Body of pancreas (tissue), 4 donors: ENCODE measurements around the gene NCAM2. TPM values are rescaled to one million over a fixed set of nuclear protein-coding genes. Genes with fewer than 3 reads are reported as not detected.

ENCODE experiments used
- ATAC-seq: fragments of 150-250 bp; one replicate; pipeline ENCODE4 v1.9.1; 2016
- DNase-seq, 4 donors: peaks; one replicate each; pipeline ENCODE4 v3.0.0-alpha.2; 2019
- H3K27ac ChIP-seq, 4 donors: fragments of 200-600 bp; sonication (generic); 1 replicate in 3 of 4; 2 replicates in 1 of 4; pipeline versions ENCODE4 v1.5.1 to v1.6.1; 2016 to 2019; ENCODE audit warnings: mild to moderate bottlenecking in 1 of 4, mixed read lengths in 1 of 4, moderate library complexity in 1 of 4
- H3K27me3 ChIP-seq, 2 donors: fragments of 200-600 bp; sonication (generic); one replicate each; pipeline ENCODE4 v1.6.0; 2016; ENCODE audit warnings: mild to moderate bottlenecking in 1 of 2
- H3K36me3 ChIP-seq, 2 donors: fragments of 200-600 bp; sonication (generic); replicated peaks in 1 of 2; 2 replicates each; pipeline ENCODE4 v1.5.1; 2016; ENCODE audit warnings: low read depth in 2 of 2; ENCODE audit not compliant: insufficient read depth in 1 of 2
- H3K4me1 ChIP-seq: fragments of 200-600 bp; sonication (generic); one replicate; pipeline ENCODE4 v1.6.0; 2016
- H3K4me3 ChIP-seq, 2 donors: fragments of 200-600 bp; sonication (generic); 1 replicate in 1 of 2; 2 replicates in 1 of 2; pipeline ENCODE4 v1.5.1; 2016 to 2019
- H3K9me3 ChIP-seq, 3 donors: fragments of 200-600 bp; sonication (generic); 1 replicate in 2 of 3; 2 replicates in 1 of 3; pipeline ENCODE4 v1.5.1; 2016
- POLR2A ChIP-seq, 3 donors: fragments of 450-650 bp; IDR thresholded peaks; one replicate each; pipeline ENCODE4 v1.6.1; 2016; ENCODE audit warnings: antibody characterized with exemption in 3 of 3, mild to moderate bottlenecking in 2 of 3
- WGBS, 2 donors: methylation state at CpG; one replicate each; pipeline ENCODE4 v1.1.5; 2017; 5-methylcytosine and 5-hydroxymethylcytosine counted together
- intact Hi-C: fragments of 100-400 bp; cut with DNase I; formaldehyde crosslinking; loops from one replicate; pipeline ENCODE4 v1.15.1; 2023
- total RNA-seq, 2 donors: library from RNA; depleted of rRNA; stranded (reverse); fragments of >200 nt; gene quantifications; one replicate each; pipeline ENCODE4 v1.1.0, GENCODE V29; 2016
- TF ChIP-seq, protein P1 (sequence below), 7 experiments: fragments of 450-650 bp in 4 of 7; fragments of 200-600 bp in 3 of 7; sonication (generic) in 3 of 7; IDR thresholded peaks; one replicate each; pipeline ENCODE4 v1.5.1; 2016 to 2019; ENCODE audit warnings: antibody characterized with exemption in 7 of 7

Gene NCAM2
- total RNA-seq, 2 donors from 2014 or later: under 0.01 to 0.26 TPM

DNA sequence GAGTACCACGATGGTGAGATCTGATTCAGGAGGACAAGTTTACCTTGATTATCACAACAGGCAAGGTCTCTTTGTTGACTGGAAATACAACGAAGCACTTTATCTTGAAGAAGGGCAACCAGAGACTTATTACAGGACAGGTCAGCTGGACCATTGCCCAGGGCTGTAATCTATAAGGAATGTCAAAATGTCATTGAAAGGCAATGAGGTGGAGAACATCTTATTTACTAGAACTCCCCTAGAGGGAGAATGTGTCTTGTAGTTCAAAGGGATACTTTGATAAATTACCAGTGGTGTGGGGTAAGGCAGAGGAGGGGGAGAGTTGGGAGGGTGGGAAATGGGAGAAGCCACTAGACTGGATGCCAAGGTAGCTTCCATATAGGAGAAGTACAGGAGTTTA is 212.3 kb downstream of the NCAM2 start:
- TF ChIP-seq, protein P1, sequence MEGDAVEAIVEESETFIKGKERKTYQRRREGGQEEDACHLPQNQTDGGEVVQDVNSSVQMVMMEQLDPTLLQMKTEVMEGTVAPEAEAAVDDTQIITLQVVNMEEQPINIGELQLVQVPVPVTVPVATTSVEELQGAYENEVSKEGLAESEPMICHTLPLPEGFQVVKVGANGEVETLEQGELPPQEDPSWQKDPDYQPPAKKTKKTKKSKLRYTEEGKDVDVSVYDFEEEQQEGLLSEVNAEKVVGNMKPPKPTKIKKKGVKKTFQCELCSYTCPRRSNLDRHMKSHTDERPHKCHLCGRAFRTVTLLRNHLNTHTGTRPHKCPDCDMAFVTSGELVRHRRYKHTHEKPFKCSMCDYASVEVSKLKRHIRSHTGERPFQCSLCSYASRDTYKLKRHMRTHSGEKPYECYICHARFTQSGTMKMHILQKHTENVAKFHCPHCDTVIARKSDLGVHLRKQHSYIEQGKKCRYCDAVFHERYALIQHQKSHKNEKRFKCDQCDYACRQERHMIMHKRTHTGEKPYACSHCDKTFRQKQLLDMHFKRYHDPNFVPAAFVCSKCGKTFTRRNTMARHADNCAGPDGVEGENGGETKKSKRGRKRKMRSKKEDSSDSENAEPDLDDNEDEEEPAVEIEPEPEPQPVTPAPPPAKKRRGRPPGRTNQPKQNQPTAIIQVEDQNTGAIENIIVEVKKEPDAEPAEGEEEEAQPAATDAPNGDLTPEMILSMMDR (IDR thresholded peaks at IDR 0.05): no peak
- no peak for TF ChIP-seq POLR2A (IDR thresholded peaks at IDR 0.05)
- Histone ChIP-seq H3K36me3 (no peaks in the 10 kb centered on the region), H3K27ac (no peak overlapping the region), H3K27me3 (no peaks in the 10 kb centered on the region), H3K4me3 (no peak overlapping the region), H3K9me3 (no peaks in the 10 kb centered on the region), H3K4me1 (no peaks in the 10 kb centered on the region)
- DNase-seq (no peak), ATAC-seq (no peak)
- intact Hi-C loops: no loop called here
- WGBS, 2 donors: 22 to 31% methylated on average over 2 of the region's 2 CpGs

DNA sequence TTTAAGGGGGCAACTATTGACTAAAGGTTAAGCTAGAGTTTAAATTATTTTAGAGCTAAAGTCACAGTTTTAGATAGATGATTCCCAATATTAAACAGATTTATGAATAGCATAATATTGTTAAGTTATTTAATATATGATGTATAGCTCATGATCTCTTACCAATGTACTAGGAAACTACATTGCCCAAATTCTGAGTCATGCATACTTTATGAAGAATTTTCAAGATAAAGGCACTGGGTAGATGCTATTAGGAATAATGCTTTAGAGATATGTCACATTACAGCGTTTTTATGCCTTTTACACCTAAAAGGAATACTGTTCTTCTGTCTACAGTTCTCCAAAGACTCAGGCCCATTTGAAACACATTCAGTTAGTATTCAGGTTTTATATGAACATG is 215.1 kb downstream of the NCAM2 start:
- no peak overlapping the region for H3K4me3 ChIP-seq
- H3K36me3 ChIP-seq: no peaks in the 10 kb centered on the region
- no peak for TF ChIP-seq POLR2A (IDR thresholded peaks at IDR 0.05)
- TF ChIP-seq, protein P1 (IDR thresholded peaks at IDR 0.05): no peak
- H3K4me1 ChIP-seq: no peaks in the 10 kb centered on the region
- no peaks in the 10 kb centered on the region for H3K9me3 ChIP-seq
- DNase-seq: no peak
- intact Hi-C loops: no loop called here
- 28 to 55% methylated on average over 1 of the region's 1 CpG for WGBS, 2 donors
- ATAC-seq: no peak
- H3K27ac ChIP-seq: no peak overlapping the region
- no peaks in the 10 kb centered on the region for H3K27me3 ChIP-seq

DNA sequence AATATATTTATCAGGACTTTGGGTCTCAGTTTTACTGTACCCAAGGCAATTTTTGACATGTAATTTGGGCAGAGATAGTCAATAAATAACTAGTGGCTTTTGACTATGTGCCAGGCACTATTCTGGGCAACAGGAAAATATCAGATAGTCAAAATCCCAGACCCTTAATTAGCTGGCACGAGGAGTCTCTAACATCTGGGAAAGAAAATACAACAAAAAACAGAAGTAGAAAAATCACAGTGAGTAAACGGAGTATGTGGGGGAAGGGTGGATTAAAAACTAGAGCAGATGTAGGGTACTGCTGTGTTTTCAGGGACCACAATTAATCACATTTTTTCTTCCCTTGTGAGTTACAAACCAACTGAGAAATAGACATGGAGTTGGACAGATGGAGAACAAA is 217.8 kb downstream of the NCAM2 start:
- ATAC-seq (no peak), DNase-seq (no peak)
- Histone ChIP-seq H3K4me3 (no peak overlapping the region), H3K4me1 (no peaks in the 10 kb centered on the region), H3K27me3 (no peaks in the 10 kb centered on the region), H3K9me3 (no peaks in the 10 kb centered on the region), H3K36me3 (no peaks in the 10 kb centered on the region), H3K27ac (no peak overlapping the region)
- WGBS, 2 donors: 31 to 34% methylated on average over 2 of the region's 2 CpGs
- TF ChIP-seq, protein P1 (IDR thresholded peaks at IDR 0.05): no peak
- TF ChIP-seq POLR2A (IDR thresholded peaks at IDR 0.05): no peak
- intact Hi-C loops: no loop called here

DNA sequence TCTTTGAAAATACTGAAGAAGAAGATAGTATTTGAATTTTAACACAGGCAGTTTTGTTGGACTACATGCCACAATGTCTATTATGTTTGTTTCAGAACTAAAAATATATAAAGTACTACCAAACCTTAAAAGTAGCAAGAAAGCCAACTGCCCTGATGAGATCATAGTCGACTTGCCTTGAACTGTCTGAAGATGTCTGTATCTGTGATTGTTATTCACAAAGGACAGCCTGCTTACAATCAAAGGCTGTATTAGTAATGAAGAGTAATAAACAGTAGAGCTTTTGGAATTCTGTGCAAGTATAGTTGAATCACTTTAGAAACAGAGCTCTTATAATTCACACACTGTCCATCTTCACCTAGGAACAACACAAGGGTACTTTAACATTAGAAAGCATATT is 228.3 kb downstream of the NCAM2 start:
- intact Hi-C loops: no loop called here
- Histone ChIP-seq H3K4me1 (no peaks in the 10 kb centered on the region), H3K36me3 (no peaks in the 10 kb centered on the region), H3K27ac (no peak overlapping the region), H3K9me3 (no peaks in the 10 kb centered on the region), H3K27me3 (no peaks in the 10 kb centered on the region), H3K4me3 (no peak overlapping the region)
- no peak for DNase-seq
- ATAC-seq: no peak
- WGBS, 2 donors: 33 to 39% methylated on average over 1 of the region's 1 CpG
- TF ChIP-seq, protein P1 (IDR thresholded peaks at IDR 0.05): no peak
- no peak for TF ChIP-seq POLR2A (IDR thresholded peaks at IDR 0.05)

DNA sequence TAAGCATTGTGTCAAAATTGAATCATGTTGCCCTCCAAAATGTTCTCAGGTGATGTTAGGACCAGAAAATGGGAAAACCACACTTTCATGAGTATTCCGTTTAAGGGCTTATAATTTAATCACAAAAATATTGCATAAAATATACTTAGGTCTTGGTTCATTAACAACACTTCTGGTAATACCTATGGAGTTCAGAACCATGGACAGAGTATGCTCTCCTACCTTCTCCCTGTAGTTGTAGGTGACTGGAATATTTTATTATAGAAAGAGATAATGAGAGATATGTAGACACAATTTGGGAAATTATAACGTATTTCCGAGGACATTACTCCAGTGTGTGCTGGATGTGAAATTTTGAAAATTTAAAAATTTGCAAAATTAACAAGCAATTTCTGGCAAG is 232.5 kb downstream of the NCAM2 start:
- intact Hi-C loops: no loop called here
- DNase-seq: no peak
- Histone ChIP-seq H3K4me3 (no peak overlapping the region), H3K9me3 (no peaks in the 10 kb centered on the region), H3K36me3 (no peaks in the 10 kb centered on the region), H3K27me3 (no peaks in the 10 kb centered on the region), H3K27ac (no peak overlapping the region), H3K4me1 (no peaks in the 10 kb centered on the region)
- TF ChIP-seq POLR2A (IDR thresholded peaks at IDR 0.05): no peak
- TF ChIP-seq, protein P1 (IDR thresholded peaks at IDR 0.05): no peak
- 30 to 33% methylated on average over 3 of the region's 3 CpGs for WGBS, 2 donors
- ATAC-seq: no peak
